HL-60 (cell line): ENCODE results near the gene SHC2.

ENCODE experiments used
- DNase-seq, 2 experiments: peaks; one replicate each; pipeline ENCODE4 v3.0.0-alpha.2; 2010 to 2020; ENCODE audit warnings: low read depth in 1 of 2, low spot score in 1 of 2
- H3K27ac ChIP-seq: fragments of 250-450 bp; sonication (Bioruptor Pico); replicated peaks from 2 replicates; pipeline ENCODE4 v1.5.1; 2020; ENCODE audit warnings: mild to moderate bottlenecking, moderate library complexity
- H3K27me3 ChIP-seq: fragments of 250-450 bp; sonication (Bioruptor Pico); 2 replicates; pipeline ENCODE4 v1.5.1; 2021; ENCODE audit warnings: mild to moderate bottlenecking, moderate library complexity; ENCODE audit not compliant: insufficient read depth, poor library complexity, severe bottlenecking
- H3K4me3 ChIP-seq: replicated peaks from 2 replicates; pipeline ENCODE4 v1.5.1; 2011; ENCODE audit warnings: mild to moderate bottlenecking, control low read depth, low read length; ENCODE audit not compliant: insufficient read depth
- GABPA ChIP-seq: IDR thresholded peaks from 2 replicates; pipeline ENCODE4 v1.6.1; 2012; ENCODE audit warnings: low read depth
- POLR2AphosphoS5 ChIP-seq: IDR thresholded peaks from 2 replicates; pipeline ENCODE4 v1.6.1; 2012; ENCODE audit warnings: low read depth
- SPI1 ChIP-seq: IDR thresholded peaks from 2 replicates; pipeline ENCODE4 v1.6.1; 2012; ENCODE audit warnings: low read depth, mild to moderate bottlenecking, borderline replicate concordance
- TF ChIP-seq, protein P1 (sequence below): IDR thresholded peaks from one replicate; pipeline ENCODE4 v1.5.1; 2011; ENCODE audit warnings: low read length, control low read depth, inconsistent platforms; ENCODE audit not compliant: insufficient read depth
- TF ChIP-seq, protein P2 (sequence below): IDR thresholded peaks from 2 replicates; pipeline ENCODE4 v1.6.1; 2012; ENCODE audit warnings: low read depth; ENCODE audit not compliant: insufficient replicate concordance

The SHC2 gene

DNA sequence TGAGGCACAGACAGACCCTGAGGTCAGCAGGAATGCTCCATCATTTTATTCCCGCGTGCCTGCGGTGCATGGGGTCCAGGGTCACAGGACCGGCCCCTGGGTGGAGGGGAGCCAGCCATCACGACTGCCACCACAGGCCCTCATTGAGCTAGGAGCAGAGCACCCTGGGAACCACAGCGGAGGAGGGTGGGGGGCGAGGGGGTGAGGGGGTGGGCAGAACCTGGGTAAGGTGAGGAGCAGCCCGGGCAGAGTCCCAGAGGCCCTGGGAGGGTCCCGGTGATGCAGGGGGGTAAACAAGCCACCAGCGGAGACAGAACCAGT is 34.2 kb upstream of the SHC2 start:
- TF ChIP-seq GABPA (no peak), POLR2AphosphoS5 (no peak), SPI1 (no peak)
- TF ChIP-seq, protein P1, sequence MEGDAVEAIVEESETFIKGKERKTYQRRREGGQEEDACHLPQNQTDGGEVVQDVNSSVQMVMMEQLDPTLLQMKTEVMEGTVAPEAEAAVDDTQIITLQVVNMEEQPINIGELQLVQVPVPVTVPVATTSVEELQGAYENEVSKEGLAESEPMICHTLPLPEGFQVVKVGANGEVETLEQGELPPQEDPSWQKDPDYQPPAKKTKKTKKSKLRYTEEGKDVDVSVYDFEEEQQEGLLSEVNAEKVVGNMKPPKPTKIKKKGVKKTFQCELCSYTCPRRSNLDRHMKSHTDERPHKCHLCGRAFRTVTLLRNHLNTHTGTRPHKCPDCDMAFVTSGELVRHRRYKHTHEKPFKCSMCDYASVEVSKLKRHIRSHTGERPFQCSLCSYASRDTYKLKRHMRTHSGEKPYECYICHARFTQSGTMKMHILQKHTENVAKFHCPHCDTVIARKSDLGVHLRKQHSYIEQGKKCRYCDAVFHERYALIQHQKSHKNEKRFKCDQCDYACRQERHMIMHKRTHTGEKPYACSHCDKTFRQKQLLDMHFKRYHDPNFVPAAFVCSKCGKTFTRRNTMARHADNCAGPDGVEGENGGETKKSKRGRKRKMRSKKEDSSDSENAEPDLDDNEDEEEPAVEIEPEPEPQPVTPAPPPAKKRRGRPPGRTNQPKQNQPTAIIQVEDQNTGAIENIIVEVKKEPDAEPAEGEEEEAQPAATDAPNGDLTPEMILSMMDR = no peak
- TF ChIP-seq, protein P2, sequence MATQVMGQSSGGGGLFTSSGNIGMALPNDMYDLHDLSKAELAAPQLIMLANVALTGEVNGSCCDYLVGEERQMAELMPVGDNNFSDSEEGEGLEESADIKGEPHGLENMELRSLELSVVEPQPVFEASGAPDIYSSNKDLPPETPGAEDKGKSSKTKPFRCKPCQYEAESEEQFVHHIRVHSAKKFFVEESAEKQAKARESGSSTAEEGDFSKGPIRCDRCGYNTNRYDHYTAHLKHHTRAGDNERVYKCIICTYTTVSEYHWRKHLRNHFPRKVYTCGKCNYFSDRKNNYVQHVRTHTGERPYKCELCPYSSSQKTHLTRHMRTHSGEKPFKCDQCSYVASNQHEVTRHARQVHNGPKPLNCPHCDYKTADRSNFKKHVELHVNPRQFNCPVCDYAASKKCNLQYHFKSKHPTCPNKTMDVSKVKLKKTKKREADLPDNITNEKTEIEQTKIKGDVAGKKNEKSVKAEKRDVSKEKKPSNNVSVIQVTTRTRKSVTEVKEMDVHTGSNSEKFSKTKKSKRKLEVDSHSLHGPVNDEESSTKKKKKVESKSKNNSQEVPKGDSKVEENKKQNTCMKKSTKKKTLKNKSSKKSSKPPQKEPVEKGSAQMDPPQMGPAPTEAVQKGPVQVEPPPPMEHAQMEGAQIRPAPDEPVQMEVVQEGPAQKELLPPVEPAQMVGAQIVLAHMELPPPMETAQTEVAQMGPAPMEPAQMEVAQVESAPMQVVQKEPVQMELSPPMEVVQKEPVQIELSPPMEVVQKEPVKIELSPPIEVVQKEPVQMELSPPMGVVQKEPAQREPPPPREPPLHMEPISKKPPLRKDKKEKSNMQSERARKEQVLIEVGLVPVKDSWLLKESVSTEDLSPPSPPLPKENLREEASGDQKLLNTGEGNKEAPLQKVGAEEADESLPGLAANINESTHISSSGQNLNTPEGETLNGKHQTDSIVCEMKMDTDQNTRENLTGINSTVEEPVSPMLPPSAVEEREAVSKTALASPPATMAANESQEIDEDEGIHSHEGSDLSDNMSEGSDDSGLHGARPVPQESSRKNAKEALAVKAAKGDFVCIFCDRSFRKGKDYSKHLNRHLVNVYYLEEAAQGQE = no peak
- DNase-seq = no peak
- Histone ChIP-seq H3K27ac (no peak overlapping the region), H3K4me3 (no peak overlapping the region), H3K27me3 (peaks cover 14% of the 10 kb centered on the region)

DNA sequence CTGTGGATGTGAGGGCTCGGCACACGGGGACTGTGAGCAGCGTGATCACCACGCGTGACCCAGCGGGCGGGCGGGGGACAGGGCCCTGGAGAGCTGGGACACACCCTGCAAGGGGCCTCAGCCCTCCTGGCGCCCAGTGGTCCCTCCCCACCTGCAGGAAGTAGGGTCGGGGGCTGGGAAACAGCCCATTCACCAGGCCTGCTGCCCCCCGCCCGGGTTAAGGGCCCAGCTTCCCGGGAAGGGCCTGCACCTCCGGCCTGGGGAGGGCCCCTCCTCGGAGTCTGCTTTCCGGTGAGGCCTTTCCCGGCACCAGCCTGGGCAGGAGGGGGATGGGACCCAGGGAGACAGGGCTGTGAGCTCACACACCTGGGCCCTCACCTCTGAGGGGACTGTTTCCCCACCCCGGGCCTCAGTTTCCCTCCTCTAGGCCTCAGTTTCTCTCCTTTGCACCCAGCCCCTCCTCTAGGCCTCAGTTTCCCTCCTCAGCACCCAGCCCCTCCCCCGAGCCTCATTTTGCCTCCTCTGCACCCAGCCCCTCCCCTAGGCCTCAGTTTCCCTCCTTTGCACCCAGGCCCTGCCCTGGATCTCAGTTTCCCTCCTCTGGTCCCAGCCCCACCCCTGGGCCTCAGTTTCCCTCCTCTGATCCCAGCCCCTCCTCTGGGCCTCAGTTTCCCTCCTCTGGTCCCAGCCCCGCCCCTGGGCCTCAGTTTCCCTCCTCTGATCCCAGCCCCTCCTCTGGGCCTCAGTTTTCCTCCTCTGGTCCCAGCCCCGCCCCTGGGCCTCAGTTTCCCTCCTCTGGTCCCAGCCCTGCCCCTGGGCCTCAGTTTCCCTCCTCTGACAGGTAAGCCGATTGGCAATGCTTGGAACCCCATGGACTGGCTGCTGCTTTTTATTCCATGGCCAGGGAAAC is 33.6 kb upstream of the SHC2 start:
- Histone ChIP-seq H3K4me3 (no peak overlapping the region), H3K27ac (no peak overlapping the region)

DNA sequence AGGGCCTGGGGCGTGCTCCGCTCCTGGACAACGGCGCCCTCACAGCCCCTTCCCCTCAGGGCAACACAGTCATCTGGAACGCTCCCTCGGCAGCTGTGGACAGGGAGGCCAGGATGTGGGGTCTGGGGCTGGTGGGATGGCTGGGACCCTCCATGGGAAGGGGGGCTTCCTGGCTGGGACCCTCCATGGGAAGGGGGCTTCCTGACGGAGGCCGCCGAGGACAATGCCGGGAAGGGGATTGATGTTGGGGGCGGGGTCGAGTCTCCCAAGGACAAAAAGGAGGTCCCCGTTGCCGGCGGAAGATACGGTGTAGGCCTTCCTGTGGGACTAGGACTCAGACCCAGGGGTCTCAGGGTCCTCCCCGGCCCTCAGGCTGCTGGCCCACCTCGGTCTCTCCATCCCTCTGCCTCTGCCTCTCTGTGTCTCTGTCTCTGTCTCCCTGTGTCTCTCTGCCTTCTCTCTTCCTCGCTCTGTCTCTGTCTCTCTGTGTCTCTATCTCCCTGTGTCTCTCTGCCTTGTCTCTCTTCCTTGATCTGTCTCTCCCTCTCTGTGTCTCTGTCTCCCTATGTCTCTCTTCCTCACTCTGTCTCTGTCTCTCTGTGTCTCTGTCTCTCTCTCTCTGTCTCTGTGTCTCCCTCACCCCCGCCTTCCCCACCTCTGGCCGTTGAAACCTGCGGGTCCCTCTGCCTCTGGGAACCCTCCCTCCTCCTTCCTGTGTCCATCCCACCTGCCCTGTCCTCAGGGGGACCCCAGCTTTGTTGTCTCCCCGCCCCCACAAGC is 32.7 kb upstream of the SHC2 start:
- TF ChIP-seq SPI1 = no peak
- TF ChIP-seq, protein P2 = no peak
- no peak for TF ChIP-seq POLR2AphosphoS5
- no peak for TF ChIP-seq GABPA
- TF ChIP-seq, protein P1 = no peak
- no peak overlapping the region for H3K4me3 ChIP-seq
- DNase-seq = no peak
- no peak overlapping the region for H3K27ac ChIP-seq
- H3K27me3 ChIP-seq = peaks cover 9% of the 10 kb centered on the region

More for the DNA sequence above, 33.6 kb upstream of the SHC2 start:
- TF ChIP-seq SPI1 (no peak), GABPA (no peak), POLR2AphosphoS5 (no peak)
- TF ChIP-seq, protein P2 = no peak
- TF ChIP-seq, protein P1 = no peak
- DNase-seq = no peak
- H3K27me3 ChIP-seq = peaks cover 14% of the 10 kb centered on the region
